ENCODE measurements around the gene PHF21A. TPM values are rescaled to one million over a fixed set of nuclear protein-coding genes. Genes with fewer than 3 reads are reported as not detected.

The PHF21A gene
- total RNA-seq, 1 donor from 2014 or later: 49.6 TPM

DNA sequence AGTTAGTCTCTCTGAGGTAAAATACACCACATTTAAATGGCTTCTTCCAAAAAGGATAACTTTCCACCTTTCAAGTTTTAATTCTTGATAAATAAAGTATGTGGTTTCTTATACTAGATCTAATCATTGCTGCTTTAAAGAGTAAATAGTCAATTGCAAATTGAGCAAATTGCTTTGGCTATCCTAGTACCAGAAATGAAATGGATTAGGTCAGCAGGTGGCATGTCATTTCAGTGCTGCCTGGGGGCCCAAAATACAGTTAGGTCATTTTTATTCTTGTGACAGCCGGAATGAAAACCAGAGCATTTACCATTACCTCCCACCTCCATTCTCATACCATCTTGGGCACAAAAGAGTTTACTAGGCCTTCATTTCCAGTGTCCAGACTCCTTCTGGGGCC, 70.2 kb downstream of the PHF21A start:
- DNase-seq (ENCODE audit: low spot score): no peak
- Histone ChIP-seq H3F3A (ENCODE audit: low read depth) (peaks cover 45% of the 10 kb centered on the region), H3K4me1 (peaks cover 82% of the 10 kb centered on the region), H3K27ac (peak overlapping the region; percentile 85), H3K9ac (no peak overlapping the region), H3K4me3 (no peak overlapping the region), H4K20me1 (ENCODE audit: low read depth) (peaks cover 26% of the 10 kb centered on the region), H3K4me2 (peak overlapping the region; percentile 59), H3K27me3 (no peaks in the 10 kb centered on the region), H2AFZ (replicated peaks) (no peak overlapping the region), H3K79me2 (ENCODE audit: low read depth) (no peaks in the 10 kb centered on the region), H3K9me3 (ENCODE audit: low read depth) (no peaks in the 10 kb centered on the region), H3K36me3 (no peaks in the 10 kb centered on the region)
- Mint-ChIP-seq H3K9me3 (no peaks in the 10 kb centered on the region), H3K27ac (peak overlapping the region; percentile 12), H3K36me3 (peaks cover 14% of the 10 kb centered on the region), H3K4me3 (peak overlapping the region; percentile 48), H3K4me1 (peaks cover 56% of the 10 kb centered on the region), H3K27me3 (ENCODE audit: insufficient read depth, low read depth) (no peaks in the 10 kb centered on the region)
- no peak for TF ChIP-seq EZH2phosphoT487 (IDR thresholded peaks at IDR 0.05)
- TF ChIP-seq EZH2 (IDR thresholded peaks at IDR 0.05): no peak
- TF ChIP-seq CTCF (IDR thresholded peaks at IDR 0.05): no peak

GRCh38 chr11:46050662-46051061, 70.6 kb downstream of the PHF21A start:
- Histone ChIP-seq H3K9me3 (ENCODE audit: low read depth) (no peaks in the 10 kb centered on the region), H2AFZ (replicated peaks) (no peak overlapping the region), H3K27me3 (no peaks in the 10 kb centered on the region), H3K4me3 (peak overlapping the region; percentile 20), H3K36me3 (no peaks in the 10 kb centered on the region), H3K9ac (no peak overlapping the region), H3F3A (ENCODE audit: low read depth) (peaks cover 45% of the 10 kb centered on the region), H3K79me2 (ENCODE audit: low read depth) (no peaks in the 10 kb centered on the region), H3K4me1 (peaks cover 82% of the 10 kb centered on the region), H3K27ac (peak overlapping the region; percentile 85), H4K20me1 (ENCODE audit: low read depth) (peaks cover 30% of the 10 kb centered on the region), H3K4me2 (peak overlapping the region; percentile 59)
- Mint-ChIP-seq H3K4me1 (peaks cover 57% of the 10 kb centered on the region), H3K9me3 (no peaks in the 10 kb centered on the region), H3K27me3 (ENCODE audit: insufficient read depth, low read depth) (no peaks in the 10 kb centered on the region), H3K4me3 (peak overlapping the region; percentile 78), H3K27ac (peak overlapping the region; percentile 96), H3K36me3 (peaks cover 14% of the 10 kb centered on the region)
- TF ChIP-seq EZH2 (IDR thresholded peaks at IDR 0.05) (no peak), EZH2phosphoT487 (IDR thresholded peaks at IDR 0.05) (no peak), CTCF (IDR thresholded peaks at IDR 0.05) (no peak)
- no peak for DNase-seq (ENCODE audit: low spot score)

DNA sequence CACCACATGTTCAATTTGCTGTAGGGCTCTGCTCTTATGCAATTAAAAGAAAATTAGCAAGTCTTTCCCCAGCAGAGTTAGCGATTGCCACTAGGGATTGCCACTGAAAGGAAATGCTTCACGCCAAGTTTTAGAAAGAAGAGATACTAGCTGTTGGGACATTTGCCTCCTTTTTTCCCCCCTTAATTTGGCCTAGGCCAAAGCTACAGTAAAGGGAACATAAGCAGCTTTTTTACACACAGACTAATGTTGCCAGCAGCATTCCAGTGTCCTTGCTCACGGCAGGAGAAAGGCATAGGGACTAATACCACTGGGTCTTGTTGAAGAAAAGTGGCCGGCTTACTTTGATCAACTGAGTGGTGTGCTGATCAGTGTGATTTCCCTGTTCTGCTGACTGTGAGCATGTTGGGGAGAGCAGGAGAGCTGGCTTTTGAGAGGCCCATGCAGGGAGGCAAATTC, 71.2 kb downstream of the PHF21A start:
- peak overlapping the region; percentile 78 for H3K4me3 Mint-ChIP-seq
- peak; percentile 75 for DNase-seq (ENCODE audit: low spot score)
- H3K27ac Mint-ChIP-seq: peak overlapping the region; percentile 96
- peaks cover 14% of the 10 kb centered on the region for H3K36me3 Mint-ChIP-seq
- H3K4me1 Mint-ChIP-seq: peaks cover 52% of the 10 kb centered on the region
- no peaks in the 10 kb centered on the region for H3K9me3 Mint-ChIP-seq
- H3K27me3 Mint-ChIP-seq (ENCODE audit: insufficient read depth, low read depth): no peaks in the 10 kb centered on the region
- Histone ChIP-seq H3F3A (ENCODE audit: low read depth) (peaks cover 39% of the 10 kb centered on the region), H4K20me1 (ENCODE audit: low read depth) (peaks cover 24% of the 10 kb centered on the region), H3K9ac (no peak overlapping the region), H3K4me3 (peak overlapping the region; percentile 20), H2AFZ (replicated peaks) (no peak overlapping the region), H3K9me3 (ENCODE audit: low read depth) (no peaks in the 10 kb centered on the region), H3K79me2 (ENCODE audit: low read depth) (peaks cover 4% of the 10 kb centered on the region), H3K36me3 (no peaks in the 10 kb centered on the region), H3K27me3 (no peaks in the 10 kb centered on the region), H3K4me2 (peak overlapping the region; percentile 59), H3K4me1 (peaks cover 79% of the 10 kb centered on the region), H3K27ac (peak overlapping the region; percentile 85)
- TF ChIP-seq CTCF (IDR thresholded peaks at IDR 0.05) (no peak), EZH2phosphoT487 (IDR thresholded peaks at IDR 0.05) (no peak), EZH2 (IDR thresholded peaks at IDR 0.05) (no peak)

Measured in neural progenitor cell (in vitro differentiated cells).